Stomach (tissue), 9 donors: ENCODE data around the gene COA1. TPM values are rescaled to one million over a fixed set of nuclear protein-coding genes. Genes with fewer than 3 reads are reported as not detected.

Source experiments
- DNase-seq, 2 donors: peaks; one replicate each; pipeline versions ENCODE4 v3.0.0 to v3.0.0-alpha.2; 2013 to 2019
- H3K27ac ChIP-seq, 5 donors: fragments of 200-600 bp in 4 of 5; sonication (generic) in 4 of 5; one replicate each; pipeline ENCODE4 v1.5.1; 2013 to 2019; ENCODE audit warnings: mild to moderate bottlenecking in 1 of 5, moderate library complexity in 1 of 5
- H3K27me3 ChIP-seq, 3 donors: fragments of 200-600 bp; sonication (generic); one replicate each; pipeline ENCODE4 v1.5.1; 2017 to 2019; ENCODE audit warnings: mixed run types in 1 of 3
- H3K36me3 ChIP-seq, 4 donors: fragments of 200-600 bp; sonication (generic); 1 replicate in 3 of 4; 2 replicates in 1 of 4; pipeline ENCODE4 v1.5.1; 2016 to 2019
- H3K4me1 ChIP-seq, 4 donors: fragments of 200-600 bp; sonication (generic); one replicate each; pipeline ENCODE4 v1.5.1; 2016 to 2019
- H3K4me3 ChIP-seq, 4 donors: fragments of 200-600 bp; sonication (generic) in 3 of 4; one replicate each; pipeline ENCODE4 v1.5.1; 2016 to 2019; ENCODE audit warnings: mild to moderate bottlenecking in 1 of 4
- H3K9me3 ChIP-seq, 4 donors: fragments of 200-600 bp; sonication (generic); one replicate each; pipeline ENCODE4 v1.5.1; 2016 to 2019
- CTCF ChIP-seq, 7 experiments: fragments of 450-650 bp in 4 of 7; fragments of 200-600 bp in 3 of 7; sonication (generic) in 3 of 7; IDR thresholded peaks; one replicate each; pipeline ENCODE4 v1.5.1; 2016 to 2019; ENCODE audit warnings: antibody characterized with exemption in 7 of 7, control low read depth in 2 of 7, mild to moderate bottlenecking in 1 of 7
- EP300 ChIP-seq: sonication (generic); formaldehyde crosslinking; IDR thresholded peaks from one replicate; pipeline ENCODE4 v1.6.1; 2017; ENCODE audit warnings: antibody characterized with exemption
- POLR2A ChIP-seq, 4 donors: fragments of 450-650 bp; IDR thresholded peaks; one replicate each; pipeline ENCODE4 v1.6.1; 2016; ENCODE audit warnings: antibody characterized with exemption in 4 of 4, control low read depth in 2 of 4, mild to moderate bottlenecking in 1 of 4, moderate library complexity in 1 of 4
- POLR2AphosphoS5 ChIP-seq, 3 donors: sonication (generic); formaldehyde crosslinking; IDR thresholded peaks; one replicate each; pipeline ENCODE4 v1.6.1; 2016; ENCODE audit warnings: antibody characterized with exemption in 3 of 3
- WGBS, 5 donors: extraction: QIAGEN DNeasy Blood & Tissue Kit in 3 of 5; methylation state at CpG; one replicate each; pipeline versions ENCODE4 v1.1.5 to v1.1.7; 2013 to 2018; 5-methylcytosine and 5-hydroxymethylcytosine counted together
- intact Hi-C: fragments of 100-400 bp; cut with DNase I; formaldehyde crosslinking; loops from one replicate; pipeline ENCODE4 v1.15.1; 2023; ENCODE audit warnings: low total_unique reads
- polyA plus RNA-seq, 3 donors: library from polyadenylated mRNA; stranded (reverse); fragments of 200-250 nt; gene quantifications; one replicate each; pipeline ENCODE4 v1.2.3, GENCODE V29; 2013
- total RNA-seq, 5 donors: library from RNA; depleted of rRNA; stranded (reverse); fragments of >200 nt; gene quantifications; one replicate each; pipeline versions ENCODE4 v1.1.0 to v1.2.3, GENCODE V29; 2014 to 2016
- donor health status: healthy with polysubstance abuse.
- donor health status: Bipolar disorder and iron deficiency.
- donor health status: healthy.

The COA1 gene
- total and polyA plus RNA-seq, 8 donors, result 13.9 to 184 (median 69.9) TPM

- TF ChIP-seq POLR2A (IDR thresholded peaks at IDR 0.05) (no peak), POLR2AphosphoS5 (IDR thresholded peaks at IDR 0.05) (no peak), CTCF (IDR thresholded peaks at IDR 0.05) (no peak)
- intact Hi-C loops, result no loop called here
- DNase-seq, result peak; percentile 54 to 56
- Histone ChIP-seq H3K27me3 (no peaks in the 10 kb centered on the region), H3K4me1 (peaks cover 14 to 68% (median 39%) of the 10 kb centered on the region in 4 donors), H3K36me3 (no peaks in the 10 kb centered on the region), H3K9me3 (no peaks in the 10 kb centered on the region), H3K27ac (peak overlapping the region; percentile 14 to 68 (median 61)), H3K4me3 (peak overlapping the region in 1 of 4 donors; percentile 30)
- WGBS, 5 donors, result 23 to 43% (median 31%) methylated on average over 9 of the region's 9 CpGs
These were observed 34.9 kb upstream of the COA1 start for GRCh38 chr7:43764039-43764761.

- Histone ChIP-seq H3K4me3 (no peak overlapping the region), H3K4me1 (peaks cover 15 to 65% (median 42%) of the 10 kb centered on the region in 4 donors), H3K27ac (peak overlapping the region in 3 of 5 donors; percentile 11 to 68 (median 61)), H3K36me3 (no peaks in the 10 kb centered on the region), H3K9me3 (no peaks in the 10 kb centered on the region), H3K27me3 (no peaks in the 10 kb centered on the region)
- no peak for DNase-seq
- 75 to 91% (median 79%) methylated on average over 3 of the region's 3 CpGs for WGBS, 5 donors
- TF ChIP-seq POLR2AphosphoS5 (IDR thresholded peaks at IDR 0.05), result no peak
- TF ChIP-seq CTCF (IDR thresholded peaks at IDR 0.05), result no peak
- intact Hi-C loops, result no loop called here
These were observed 33.9 kb upstream of the COA1 start for GRCh38 chr7:43763183-43763582.

DNA sequence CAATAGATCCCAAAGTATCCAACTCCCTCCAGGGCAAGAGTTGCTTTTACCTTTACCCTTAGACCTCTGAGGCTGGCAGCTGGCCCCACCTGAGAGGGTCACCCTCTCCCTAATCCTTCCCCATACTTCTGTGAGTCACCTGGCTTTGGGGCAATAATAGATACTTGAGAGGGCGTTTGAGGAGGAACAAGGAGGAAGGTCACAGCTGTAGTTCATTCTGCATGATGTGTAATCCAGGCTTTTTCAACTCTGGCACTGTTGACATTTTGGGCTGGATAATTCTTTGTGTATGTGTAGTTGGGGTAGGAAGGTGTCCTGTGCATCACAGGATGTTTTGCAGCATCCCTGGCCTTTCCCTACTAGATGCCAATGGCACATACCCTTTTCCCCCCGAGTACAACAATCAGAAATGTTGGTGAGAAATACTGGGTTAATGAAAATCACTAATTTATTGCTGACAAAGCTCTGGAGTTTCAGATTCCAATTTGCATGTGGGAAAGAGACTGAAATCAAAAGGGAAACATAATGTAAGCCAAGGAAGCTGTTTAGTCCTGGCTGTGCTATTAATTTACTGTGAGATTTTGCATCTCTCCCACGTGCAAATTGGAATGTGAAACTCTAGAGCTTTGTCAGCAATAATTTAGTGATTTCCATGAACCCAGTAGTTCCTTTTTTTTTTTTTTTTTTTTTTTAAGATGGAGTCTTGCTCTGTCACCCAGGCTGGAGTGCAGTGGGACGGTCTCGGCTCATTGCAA, 32.8 kb upstream of the COA1 start:
- Histone ChIP-seq H3K27me3 (no peaks in the 10 kb centered on the region), H3K4me1 (peaks cover 19 to 69% (median 47%) of the 10 kb centered on the region in 4 donors), H3K9me3 (no peaks in the 10 kb centered on the region), H3K36me3 (no peaks in the 10 kb centered on the region), H3K27ac (no peak overlapping the region), H3K4me3 (no peak overlapping the region)
- 65 to 84% (median 71%) methylated on average over 5 of the region's 5 CpGs for WGBS, 5 donors
- DNase-seq, result no peak
- intact Hi-C loops, result no loop called here
- TF ChIP-seq POLR2A (IDR thresholded peaks at IDR 0.05), result no peak
- no peak for TF ChIP-seq POLR2AphosphoS5 (IDR thresholded peaks at IDR 0.05)
- TF ChIP-seq EP300, result no peak
- no peak for TF ChIP-seq CTCF (IDR thresholded peaks at IDR 0.05)

- Histone ChIP-seq H3K4me1 (peaks cover 19 to 64% (median 47%) of the 10 kb centered on the region in 4 donors), H3K9me3 (no peaks in the 10 kb centered on the region), H3K4me3 (no peak overlapping the region), H3K27me3 (no peaks in the 10 kb centered on the region), H3K27ac (no peak overlapping the region), H3K36me3 (no peaks in the 10 kb centered on the region)
- intact Hi-C loops, result no loop called here
- DNase-seq, result no peak
- 90 to 98% (median 97%) methylated on average over 1 of the region's 1 CpG for WGBS, 5 donors
- TF ChIP-seq POLR2A (IDR thresholded peaks at IDR 0.05) (no peak), EP300 (no peak), CTCF (IDR thresholded peaks at IDR 0.05) (no peak), POLR2AphosphoS5 (IDR thresholded peaks at IDR 0.05) (no peak)
These were observed 32.1 kb upstream of the COA1 start for GRCh38 chr7:43761382-43761781.
